ENCODE results near the gene DDX21.
"Not testable (repeated sequence)": the region's sequence is repeated elsewhere in the genome, so short reads cannot be mapped to it uniquely, and the experiment has no call there.

The DDX21 gene

DNA sequence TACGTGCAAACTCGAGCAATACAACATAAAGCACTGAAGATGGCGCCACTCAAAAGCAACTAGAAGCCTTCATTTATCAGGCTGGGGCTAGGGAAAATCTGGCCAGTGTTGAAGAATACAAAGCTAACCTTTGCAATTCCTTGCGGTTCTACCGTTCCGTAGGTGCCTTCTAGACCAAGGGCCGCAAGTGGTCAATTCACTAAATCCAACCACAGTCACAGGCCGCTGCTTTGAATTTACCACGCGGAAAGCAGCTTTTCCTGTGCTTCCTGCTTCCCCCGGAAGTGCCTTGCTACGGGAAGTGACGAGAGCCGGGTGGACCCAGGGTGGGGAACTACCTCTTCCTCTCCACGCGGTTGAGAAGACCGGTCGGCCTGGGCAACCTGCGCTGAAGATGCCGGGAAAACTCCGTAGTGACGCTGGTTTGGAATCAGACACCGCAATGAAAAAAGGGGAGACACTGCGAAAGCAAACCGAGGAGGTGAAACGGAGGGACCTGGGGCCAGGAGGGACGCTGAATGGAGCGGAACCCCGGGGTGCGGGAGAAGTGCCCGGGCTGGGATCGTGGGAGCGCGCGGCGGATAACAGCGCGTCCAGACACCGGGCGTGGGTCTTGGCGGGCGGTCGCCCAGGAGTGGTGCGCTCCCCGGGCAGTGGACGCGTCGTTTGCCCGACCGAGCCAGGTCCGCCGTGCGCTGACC lies at the start of gene DDX21:
Gene DDX21 (plus strand): TSS at position 339 of the 701 bp plus-strand sequence. CDS start 56 bp downstream, at position 395.
- no peaks in the 10 kb centered on the region for H3K9me3 ChIP-seq (ENCODE audit: insufficient read depth, low read depth, low read length)
- H3K36me3 ChIP-seq (ENCODE audit: insufficient read depth, low read depth, low read length), result peaks cover 27% of the 10 kb centered on the region
- H3K9ac ChIP-seq (ENCODE audit: low read depth, low read length), result peak within 1 kb of the TSS; percentile 94
- H3K4me3 ChIP-seq (ENCODE audit: low read length), result peak within 1 kb of the TSS; percentile 81
- H3K27ac ChIP-seq (ENCODE audit: low read length), result peak within 1 kb of the TSS; percentile 52
- H3K27me3 ChIP-seq (ENCODE audit: insufficient read depth, low read length), result no peaks in the 10 kb centered on the region
- peaks cover 2% of the 10 kb centered on the region for H3K4me1 ChIP-seq (ENCODE audit: insufficient read depth, low read length)

DNA sequence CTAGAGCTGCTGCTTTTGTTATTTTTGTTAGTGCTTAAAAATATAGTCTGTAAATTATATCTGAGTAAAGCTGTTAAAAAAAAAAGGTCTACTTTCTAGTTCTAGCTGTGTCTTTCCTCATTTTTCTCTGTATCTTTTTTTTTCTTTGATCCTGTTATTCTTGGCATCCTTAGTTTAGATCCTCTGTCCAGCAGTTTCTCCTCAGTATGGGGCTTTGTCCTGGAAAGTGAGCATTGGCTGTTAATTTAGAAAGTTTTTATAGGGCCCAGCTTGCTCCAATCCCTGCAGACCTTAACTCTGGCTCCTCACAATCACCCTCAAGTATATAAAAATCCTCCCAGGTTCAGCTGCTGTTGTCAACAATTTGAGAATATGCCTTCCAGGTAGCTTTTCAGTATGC lies 31.4 kb upstream of the DDX21 start:
- H3K27ac ChIP-seq (ENCODE audit: low read length), result no peak overlapping the region
- no peaks in the 10 kb centered on the region for H3K27me3 ChIP-seq (ENCODE audit: insufficient read depth, low read length)
- H3K9me3 ChIP-seq (ENCODE audit: insufficient read depth, low read depth, low read length), result no peaks in the 10 kb centered on the region
- no peaks in the 10 kb centered on the region for H3K4me1 ChIP-seq (ENCODE audit: insufficient read depth, low read length)
- no peak overlapping the region for H3K9ac ChIP-seq (ENCODE audit: low read depth, low read length)
- peaks cover 38% of the 10 kb centered on the region for H3K36me3 ChIP-seq (ENCODE audit: insufficient read depth, low read depth, low read length)
- no peak overlapping the region for H3K4me3 ChIP-seq (ENCODE audit: low read length)

DNA sequence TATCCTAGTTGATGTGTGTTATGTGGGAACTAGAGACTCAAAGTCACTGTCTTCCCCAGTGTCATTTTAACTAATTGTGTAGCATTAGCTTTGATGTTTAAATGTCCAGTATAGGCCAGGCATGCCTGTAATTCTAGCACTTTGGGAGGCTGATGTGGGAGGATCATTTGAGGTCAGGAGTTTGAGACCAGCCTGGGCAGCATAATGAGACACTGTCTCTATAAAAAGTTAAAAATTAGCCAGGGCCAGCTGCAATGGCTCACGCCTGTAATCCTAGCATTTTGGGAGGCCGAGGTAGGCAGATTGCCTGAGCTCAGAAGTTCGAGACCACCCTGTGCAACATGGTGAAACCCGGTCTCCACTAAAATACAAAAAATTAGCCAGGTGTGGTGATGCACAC lies 30.5 kb upstream of the DDX21 start:
- no peak overlapping the region for H3K4me3 ChIP-seq (ENCODE audit: low read length)
- no peak overlapping the region for H3K9ac ChIP-seq (ENCODE audit: low read depth, low read length)
- H3K4me1 ChIP-seq (ENCODE audit: insufficient read depth, low read length), result no peaks in the 10 kb centered on the region
- H3K27ac ChIP-seq (ENCODE audit: low read length), result no peak overlapping the region
- H3K27me3 ChIP-seq (ENCODE audit: insufficient read depth, low read length), result no peaks in the 10 kb centered on the region
- peaks cover 34% of the 10 kb centered on the region for H3K36me3 ChIP-seq (ENCODE audit: insufficient read depth, low read depth, low read length)
- H3K9me3 ChIP-seq (ENCODE audit: insufficient read depth, low read depth, low read length), result no peaks in the 10 kb centered on the region

DNA sequence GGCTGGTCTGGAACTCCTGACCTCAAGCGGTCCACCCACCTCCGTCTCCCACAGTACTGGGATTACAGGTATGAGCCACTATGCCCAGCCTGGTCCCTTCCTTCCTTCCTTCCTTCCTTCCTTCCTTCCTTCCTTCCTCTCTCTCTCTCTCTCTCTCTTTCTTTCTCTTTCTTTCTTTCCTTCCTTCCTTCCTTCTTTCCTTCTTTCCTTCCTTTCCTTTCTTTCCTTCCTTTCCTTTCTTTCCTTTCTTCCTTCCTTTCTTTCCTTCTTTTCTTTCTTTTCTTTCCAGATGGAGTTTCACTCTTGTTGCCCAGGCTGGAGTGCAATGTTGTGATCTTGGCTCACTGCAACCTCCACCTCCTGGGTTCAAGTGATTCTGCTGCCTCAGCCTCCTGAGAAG lies 26.8 kb upstream of the DDX21 start:
- not testable (repeated sequence) for H3K27ac ChIP-seq (ENCODE audit: low read length); H3K9ac ChIP-seq (ENCODE audit: low read depth, low read length); H3K9me3 ChIP-seq (ENCODE audit: insufficient read depth, low read depth, low read length); H3K27me3 ChIP-seq (ENCODE audit: insufficient read depth, low read length); H3K4me3 ChIP-seq (ENCODE audit: low read length); H3K4me1 ChIP-seq (ENCODE audit: insufficient read depth, low read length)
- peaks cover 27% of the 10 kb centered on the region for H3K36me3 ChIP-seq (ENCODE audit: insufficient read depth, low read depth, low read length)

DNA sequence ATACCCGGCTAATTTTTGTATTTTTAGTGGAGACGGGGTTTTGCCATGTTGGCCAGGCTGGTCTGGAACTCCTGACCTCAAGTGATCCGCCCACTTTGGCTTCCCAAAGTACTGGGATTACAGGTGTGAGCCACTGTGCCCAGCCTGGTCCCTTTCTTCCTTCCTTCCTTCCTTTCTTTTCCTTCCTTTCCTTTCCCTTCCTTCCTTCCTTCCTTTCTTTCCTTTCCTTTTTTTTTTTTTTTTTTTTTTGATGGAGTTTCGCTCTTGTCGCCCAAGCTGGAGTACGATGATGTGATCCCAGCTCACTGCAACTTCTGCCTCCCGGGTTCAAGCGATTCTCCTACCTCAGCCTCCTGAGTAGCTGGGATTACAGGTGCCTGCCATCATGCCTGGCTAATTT lies 26.1 kb upstream of the DDX21 start:
- not testable (repeated sequence) for H3K4me3 ChIP-seq (ENCODE audit: low read length); H3K9ac ChIP-seq (ENCODE audit: low read depth, low read length); H3K4me1 ChIP-seq (ENCODE audit: insufficient read depth, low read length); H3K27ac ChIP-seq (ENCODE audit: low read length); H3K27me3 ChIP-seq (ENCODE audit: insufficient read depth, low read length); H3K9me3 ChIP-seq (ENCODE audit: insufficient read depth, low read depth, low read length)
- peaks cover 32% of the 10 kb centered on the region for H3K36me3 ChIP-seq (ENCODE audit: insufficient read depth, low read depth, low read length)

DNA sequence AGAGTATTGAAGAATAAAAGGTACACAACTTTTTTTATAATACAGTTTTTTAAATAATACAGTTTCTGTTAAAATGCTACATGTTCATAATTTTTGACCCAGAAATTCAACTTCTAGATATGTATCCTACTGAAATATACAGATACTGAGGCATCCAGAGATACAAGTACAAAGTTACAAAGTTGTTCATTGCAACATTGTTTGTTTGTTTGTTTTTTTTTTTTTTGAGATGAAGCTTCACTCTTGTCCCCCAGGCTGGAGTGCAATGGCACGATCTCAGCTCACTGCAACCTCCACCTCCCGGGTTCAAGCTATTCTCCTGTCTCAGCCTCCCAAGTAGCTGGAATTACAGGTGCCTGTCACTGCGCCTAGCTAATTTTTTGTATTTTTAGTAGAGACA lies 23.1 kb upstream of the DDX21 start:
- peaks cover 44% of the 10 kb centered on the region for H3K36me3 ChIP-seq (ENCODE audit: insufficient read depth, low read depth, low read length)
- not testable (repeated sequence) for H3K27ac ChIP-seq (ENCODE audit: low read length); H3K27me3 ChIP-seq (ENCODE audit: insufficient read depth, low read length); H3K4me1 ChIP-seq (ENCODE audit: insufficient read depth, low read length); H3K9ac ChIP-seq (ENCODE audit: low read depth, low read length); H3K9me3 ChIP-seq (ENCODE audit: insufficient read depth, low read depth, low read length); H3K4me3 ChIP-seq (ENCODE audit: low read length)

- Histone ChIP-seq H3K36me3 (ENCODE audit: insufficient read depth, low read depth, low read length) (peaks cover 55% of the 10 kb centered on the region), H3K27me3 (ENCODE audit: insufficient read depth, low read length) (no peaks in the 10 kb centered on the region), H3K9ac (ENCODE audit: low read depth, low read length) (no peak overlapping the region), H3K27ac (ENCODE audit: low read length) (no peak overlapping the region), H3K9me3 (ENCODE audit: insufficient read depth, low read depth, low read length) (no peaks in the 10 kb centered on the region), H3K4me1 (ENCODE audit: insufficient read depth, low read length) (no peaks in the 10 kb centered on the region), H3K4me3 (ENCODE audit: low read length) (no peak overlapping the region)
Observed at GRCh38 chr10:68934994-68935393, 21.0 kb upstream of the DDX21 start.

GRCh38 chr10:68938117-68938516 lies 17.9 kb upstream of the DDX21 start:
- peaks cover 53% of the 10 kb centered on the region for H3K36me3 ChIP-seq (ENCODE audit: insufficient read depth, low read depth, low read length)

GRCh38 chr10:68938884-68939283 lies 17.1 kb upstream of the DDX21 start:
- H3K9me3 ChIP-seq (ENCODE audit: insufficient read depth, low read depth, low read length), result no peaks in the 10 kb centered on the region
- no peak overlapping the region for H3K27ac ChIP-seq (ENCODE audit: low read length)
- no peaks in the 10 kb centered on the region for H3K27me3 ChIP-seq (ENCODE audit: insufficient read depth, low read length)
- peaks cover 60% of the 10 kb centered on the region for H3K36me3 ChIP-seq (ENCODE audit: insufficient read depth, low read depth, low read length)
- H3K4me3 ChIP-seq (ENCODE audit: low read length), result no peak overlapping the region
- no peak overlapping the region for H3K9ac ChIP-seq (ENCODE audit: low read depth, low read length)
- H3K4me1 ChIP-seq (ENCODE audit: insufficient read depth, low read length), result no peaks in the 10 kb centered on the region

More at GRCh38 chr10:68938117-68938516, 17.9 kb upstream of the DDX21 start:
- H3K9me3 ChIP-seq (ENCODE audit: insufficient read depth, low read depth, low read length), result no peaks in the 10 kb centered on the region
- no peak overlapping the region for H3K9ac ChIP-seq (ENCODE audit: low read depth, low read length)
- H3K4me3 ChIP-seq (ENCODE audit: low read length), result no peak overlapping the region
- H3K27me3 ChIP-seq (ENCODE audit: insufficient read depth, low read length), result no peaks in the 10 kb centered on the region
- H3K27ac ChIP-seq (ENCODE audit: low read length), result no peak overlapping the region
- no peaks in the 10 kb centered on the region for H3K4me1 ChIP-seq (ENCODE audit: insufficient read depth, low read length)

- H3K36me3 ChIP-seq (ENCODE audit: insufficient read depth, low read depth, low read length), result peaks cover 55% of the 10 kb centered on the region
- H3K27me3 ChIP-seq (ENCODE audit: insufficient read depth, low read length); H3K4me1 ChIP-seq (ENCODE audit: insufficient read depth, low read length); H3K4me3 ChIP-seq (ENCODE audit: low read length); H3K9me3 ChIP-seq (ENCODE audit: insufficient read depth, low read depth, low read length); H3K9ac ChIP-seq (ENCODE audit: low read depth, low read length); H3K27ac ChIP-seq (ENCODE audit: low read length): not testable (repeated sequence)
Observed at GRCh38 chr10:68940917-68941316, 15.1 kb upstream of the DDX21 start.

DNA sequence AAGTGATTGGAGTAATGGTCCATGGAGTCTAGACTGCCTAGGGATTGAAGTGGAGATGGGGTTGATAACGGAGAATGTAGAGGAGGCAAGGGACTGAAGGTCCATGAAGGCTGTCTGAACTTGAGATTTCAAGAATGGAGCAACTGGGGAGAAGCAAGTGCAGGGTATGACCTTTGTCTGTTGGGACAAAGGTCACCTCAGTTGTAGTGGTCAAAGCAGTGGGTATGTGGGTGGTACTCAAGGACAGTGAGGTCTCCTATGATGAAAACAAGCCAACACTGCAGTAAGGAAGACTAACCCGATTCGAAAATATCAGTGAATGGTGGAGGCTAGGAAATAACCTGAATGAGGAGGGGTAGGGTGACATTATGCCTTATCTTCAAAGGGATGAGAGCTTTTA lies 5.4 kb upstream of the DDX21 start:
- Histone ChIP-seq H3K9me3 (ENCODE audit: insufficient read depth, low read depth, low read length) (no peaks in the 10 kb centered on the region), H3K9ac (ENCODE audit: low read depth, low read length) (no peak overlapping the region), H3K27ac (ENCODE audit: low read length) (no peak overlapping the region), H3K4me3 (ENCODE audit: low read length) (no peak overlapping the region), H3K36me3 (ENCODE audit: insufficient read depth, low read depth, low read length) (peaks cover 34% of the 10 kb centered on the region), H3K27me3 (ENCODE audit: insufficient read depth, low read length) (no peaks in the 10 kb centered on the region), H3K4me1 (ENCODE audit: insufficient read depth, low read length) (no peaks in the 10 kb centered on the region)

GRCh38 chr10:68954904-68955303 lies 1.1 kb upstream of the DDX21 start:
- H3K9ac ChIP-seq (ENCODE audit: low read depth, low read length), result peak overlapping the region; percentile 42; the same call in 1 of the 2 replicates
- H3K27me3 ChIP-seq (ENCODE audit: insufficient read depth, low read length), result no peaks in the 10 kb centered on the region
- no peaks in the 10 kb centered on the region for H3K9me3 ChIP-seq (ENCODE audit: insufficient read depth, low read depth, low read length)
- H3K4me3 ChIP-seq (ENCODE audit: low read length), result peak overlapping the region; percentile 81; the same call in 1 of the 2 replicates
- peaks cover 16% of the 10 kb centered on the region for H3K36me3 ChIP-seq (ENCODE audit: insufficient read depth, low read depth, low read length)
- H3K4me1 ChIP-seq (ENCODE audit: insufficient read depth, low read length), result peaks cover under 1% of the 10 kb centered on the region; the same call in 1 of the 2 replicates
- H3K27ac ChIP-seq (ENCODE audit: low read length), result no peak overlapping the region
